Gastroesophageal sphincter (tissue), 4 donors: ENCODE data around the gene SLC4A1AP. TPM values are rescaled to one million over a fixed set of nuclear protein-coding genes. Genes with fewer than 3 reads are reported as not detected.
A peak's percentile ranks its signal among the peaks of the same experiment; 100 is the strongest.

Experiments
- ATAC-seq: fragments of 150-250 bp; one replicate; pipeline ENCODE4 v1.9.1; 2016; ENCODE audit warnings: mild to moderate bottlenecking, moderate library complexity
- H3K27ac ChIP-seq, 4 donors: fragments of 200-600 bp; sonication (generic) in 3 of 4; 1 replicate in 3 of 4; 2 replicates in 1 of 4; pipeline ENCODE4 v1.5.1; 2016 to 2019
- H3K27me3 ChIP-seq: fragments of 200-600 bp; sonication (generic); one replicate; pipeline ENCODE4 v1.5.1; 2019
- H3K36me3 ChIP-seq, 2 donors: fragments of 200-600 bp; sonication (generic); one replicate each; pipeline ENCODE4 v1.5.1; 2019; ENCODE audit warnings: control low read depth in 1 of 2
- H3K4me1 ChIP-seq, 3 donors: fragments of 200-600 bp; sonication (generic); 1 replicate in 2 of 3; 2 replicates in 1 of 3; pipeline ENCODE4 v1.5.1; 2016 to 2019; ENCODE audit warnings: control low read depth in 2 of 3
- H3K4me3 ChIP-seq, 2 donors: fragments of 200-600 bp; sonication (generic); one replicate each; pipeline ENCODE4 v1.5.1; 2019; ENCODE audit warnings: mild to moderate bottlenecking in 1 of 2, moderate library complexity in 1 of 2
- H3K9me3 ChIP-seq, 3 donors: fragments of 200-600 bp; sonication (generic); one replicate each; pipeline ENCODE4 v1.5.1; 2017 to 2019; ENCODE audit warnings: control low read depth in 2 of 3
- EP300 ChIP-seq: sonication (generic); formaldehyde crosslinking; IDR thresholded peaks from one replicate; pipeline ENCODE4 v1.6.1; 2017; ENCODE audit warnings: antibody characterized with exemption, mild to moderate bottlenecking
- POLR2A ChIP-seq, 2 donors: fragments of 450-650 bp; IDR thresholded peaks; one replicate each; pipeline ENCODE4 v1.6.1; 2017; ENCODE audit warnings: antibody characterized with exemption in 2 of 2, mild to moderate bottlenecking in 2 of 2, moderate library complexity in 1 of 2
- POLR2AphosphoS5 ChIP-seq: sonication (generic); formaldehyde crosslinking; IDR thresholded peaks from one replicate; pipeline ENCODE4 v1.6.1; 2017; ENCODE audit warnings: antibody characterized with exemption
- WGBS, 2 donors: methylation state at CpG; one replicate each; pipeline ENCODE4 v1.1.5; 2018; ENCODE audit warnings: low coverage in 1 of 2; 5-methylcytosine and 5-hydroxymethylcytosine counted together
- total RNA-seq, 4 donors: library from RNA; depleted of rRNA; stranded (reverse); fragments of >200 nt; gene quantifications; one replicate each; pipeline ENCODE4 v1.1.0, GENCODE V29; 2016
- TF ChIP-seq, protein P1 (sequence below), 4 experiments: fragments of 200-600 bp in 2 of 4; fragments of 450-650 bp in 2 of 4; sonication (generic) in 1 of 4; IDR thresholded peaks; one replicate each; pipeline ENCODE4 v1.5.1; 2017 to 2019; ENCODE audit warnings: antibody characterized with exemption in 4 of 4, mild to moderate bottlenecking in 2 of 4, moderate library complexity in 2 of 4

The SLC4A1AP gene
- total RNA-seq, 4 donors from 2014 or later: 18.1 to 23.5 (median 21.4) TPM

DNA sequence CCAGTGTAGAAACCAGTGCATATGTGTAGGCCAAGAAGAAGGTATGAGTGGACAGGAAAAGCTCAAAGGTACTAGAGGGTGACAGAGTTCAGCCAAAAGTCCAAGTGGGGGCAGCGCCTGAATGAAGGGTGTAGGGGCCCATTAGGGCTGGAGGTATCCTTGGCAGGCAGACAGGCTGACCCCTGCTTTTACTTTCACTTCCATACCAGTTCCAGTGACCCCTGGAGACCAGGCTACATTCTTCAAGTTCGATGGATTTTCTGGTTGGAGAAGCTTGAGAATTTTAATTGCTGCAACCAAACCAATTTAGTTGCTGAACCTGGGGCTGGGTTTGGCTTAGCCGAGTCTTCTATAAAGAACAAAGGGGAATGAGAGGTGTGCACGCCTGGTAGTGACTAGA is 65.5 kb downstream of the SLC4A1AP start:
- H3K27ac ChIP-seq: peak overlapping the region in 1 of 4 donors; percentile 4
- no peaks in the 10 kb centered on the region for H3K9me3 ChIP-seq
- H3K4me1 ChIP-seq: peaks cover 0 to 22% (median 9%) of the 10 kb centered on the region in 3 donors
- no peaks in the 10 kb centered on the region for H3K36me3 ChIP-seq
- no peak for ATAC-seq
- WGBS, 2 donors: 25 to 80% methylated on average over 1 to 2 of the region's 4 CpGs
- no peak overlapping the region for H3K4me3 ChIP-seq
- H3K27me3 ChIP-seq: no peaks in the 10 kb centered on the region
- no peak for TF ChIP-seq POLR2A (IDR thresholded peaks at IDR 0.05)
- no peak for TF ChIP-seq POLR2AphosphoS5
- TF ChIP-seq, protein P1, sequence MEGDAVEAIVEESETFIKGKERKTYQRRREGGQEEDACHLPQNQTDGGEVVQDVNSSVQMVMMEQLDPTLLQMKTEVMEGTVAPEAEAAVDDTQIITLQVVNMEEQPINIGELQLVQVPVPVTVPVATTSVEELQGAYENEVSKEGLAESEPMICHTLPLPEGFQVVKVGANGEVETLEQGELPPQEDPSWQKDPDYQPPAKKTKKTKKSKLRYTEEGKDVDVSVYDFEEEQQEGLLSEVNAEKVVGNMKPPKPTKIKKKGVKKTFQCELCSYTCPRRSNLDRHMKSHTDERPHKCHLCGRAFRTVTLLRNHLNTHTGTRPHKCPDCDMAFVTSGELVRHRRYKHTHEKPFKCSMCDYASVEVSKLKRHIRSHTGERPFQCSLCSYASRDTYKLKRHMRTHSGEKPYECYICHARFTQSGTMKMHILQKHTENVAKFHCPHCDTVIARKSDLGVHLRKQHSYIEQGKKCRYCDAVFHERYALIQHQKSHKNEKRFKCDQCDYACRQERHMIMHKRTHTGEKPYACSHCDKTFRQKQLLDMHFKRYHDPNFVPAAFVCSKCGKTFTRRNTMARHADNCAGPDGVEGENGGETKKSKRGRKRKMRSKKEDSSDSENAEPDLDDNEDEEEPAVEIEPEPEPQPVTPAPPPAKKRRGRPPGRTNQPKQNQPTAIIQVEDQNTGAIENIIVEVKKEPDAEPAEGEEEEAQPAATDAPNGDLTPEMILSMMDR (IDR thresholded peaks at IDR 0.05): no peak
- no peak for TF ChIP-seq EP300

DNA sequence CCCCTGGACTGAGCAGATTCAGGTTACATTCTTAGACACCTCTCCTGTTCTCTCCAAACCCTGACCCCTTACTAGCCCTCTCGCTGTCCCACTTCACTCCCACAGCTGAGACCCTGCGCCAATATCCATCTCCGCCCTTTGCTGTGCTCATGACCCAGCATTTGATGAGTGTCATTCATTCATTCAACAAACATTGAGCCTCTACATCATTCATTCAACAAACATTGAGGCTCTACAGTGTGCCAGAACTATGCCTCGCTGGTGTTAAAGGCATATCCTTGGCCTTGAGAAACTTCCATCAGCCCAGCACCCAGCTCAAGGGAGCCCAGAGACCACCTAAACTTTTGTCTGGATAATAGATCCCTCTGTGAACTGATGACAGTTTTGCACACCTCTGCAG is 65.9 kb downstream of the SLC4A1AP start:
- H3K27me3 ChIP-seq: no peaks in the 10 kb centered on the region
- H3K4me3 ChIP-seq: no peak overlapping the region
- H3K27ac ChIP-seq: peak overlapping the region in 1 of 4 donors; percentile 4
- H3K36me3 ChIP-seq: no peaks in the 10 kb centered on the region
- H3K9me3 ChIP-seq: no peaks in the 10 kb centered on the region
- TF ChIP-seq, protein P1 (IDR thresholded peaks at IDR 0.05): no peak
- TF ChIP-seq POLR2AphosphoS5 (no peak), POLR2A (IDR thresholded peaks at IDR 0.05) (no peak), EP300 (no peak)
- peaks cover 0 to 20% (median 7%) of the 10 kb centered on the region in 3 donors for H3K4me1 ChIP-seq
- 81 to 91% methylated on average over 4 of the region's 4 CpGs for WGBS, 2 donors
- ATAC-seq: no peak

DNA sequence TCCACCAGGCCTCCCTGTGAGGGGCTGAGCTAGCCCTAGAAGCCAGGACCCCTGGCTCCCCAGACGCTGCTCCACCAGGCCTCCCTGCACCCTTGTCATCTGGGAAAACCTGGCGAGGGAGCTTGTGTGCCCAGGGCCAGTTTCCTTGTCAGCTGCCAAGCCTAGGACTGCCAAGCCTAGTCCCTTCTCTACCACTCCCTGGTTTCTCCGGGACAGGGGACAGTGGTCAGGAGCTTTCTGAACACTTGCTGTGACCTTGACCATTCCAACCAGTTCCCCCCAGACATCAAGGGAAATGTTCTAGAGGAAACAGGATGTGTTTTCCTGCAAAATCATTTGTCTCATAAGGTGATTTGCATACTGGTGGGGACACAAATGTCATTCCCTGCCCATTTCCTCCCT is 66.6 kb downstream of the SLC4A1AP start:
- TF ChIP-seq POLR2AphosphoS5: no peak
- TF ChIP-seq, protein P1 (IDR thresholded peaks at IDR 0.05): no peak
- TF ChIP-seq EP300: no peak
- no peak for TF ChIP-seq POLR2A (IDR thresholded peaks at IDR 0.05)
- WGBS, 2 donors: no CpG with 5 or more reads among the region's 3 CpGs
- H3K36me3 ChIP-seq: no peaks in the 10 kb centered on the region
- H3K27ac ChIP-seq: peak overlapping the region in 2 of 4 donors; percentile 45 to 48
- H3K4me1 ChIP-seq: peaks cover 0 to 20% (median 8%) of the 10 kb centered on the region in 3 donors
- no peaks in the 10 kb centered on the region for H3K9me3 ChIP-seq
- peak; percentile 20 for ATAC-seq
- no peaks in the 10 kb centered on the region for H3K27me3 ChIP-seq
- no peak overlapping the region for H3K4me3 ChIP-seq

DNA sequence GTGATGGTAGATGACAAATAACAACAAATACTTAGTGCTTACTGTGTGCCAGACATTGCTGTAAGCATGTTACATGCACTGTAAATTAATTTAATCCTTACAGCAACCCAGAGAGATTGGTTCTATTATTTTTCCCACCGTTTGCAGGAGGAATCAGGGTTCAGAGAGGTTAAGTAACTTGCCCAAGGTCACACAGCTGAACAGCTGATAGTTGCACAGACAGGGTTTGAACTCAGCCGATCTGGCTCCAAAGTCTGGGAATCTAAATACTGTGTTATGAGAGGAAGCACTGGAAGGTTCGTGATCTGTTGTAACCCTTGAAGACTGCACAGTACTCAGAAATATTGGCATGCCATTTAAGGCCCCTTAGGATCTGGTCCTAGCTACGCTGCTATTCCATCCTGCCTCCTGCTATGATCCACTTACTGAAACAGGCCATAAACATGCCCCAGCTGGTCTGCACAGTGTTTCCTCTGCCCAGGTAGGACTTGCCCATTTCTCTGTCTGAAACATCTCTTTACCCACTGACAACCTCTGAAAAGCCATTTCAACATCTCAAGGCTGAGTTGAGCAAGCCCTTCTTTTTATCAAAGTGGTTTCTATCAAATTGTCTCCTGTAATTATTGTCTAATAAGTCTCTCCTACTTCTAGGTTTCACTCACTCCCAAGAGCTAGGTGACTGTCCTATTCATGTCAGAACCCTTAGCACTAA is 67.4 kb downstream of the SLC4A1AP start:
- ATAC-seq: no peak
- no peaks in the 10 kb centered on the region for H3K36me3 ChIP-seq
- no peak overlapping the region for H3K4me3 ChIP-seq
- H3K27ac ChIP-seq: peak overlapping the region in 3 of 4 donors; percentile 23 to 48 (median 34)
- H3K9me3 ChIP-seq: no peaks in the 10 kb centered on the region
- 77 to 89% methylated on average over 3 to 4 of the region's 4 CpGs for WGBS, 2 donors
- H3K4me1 ChIP-seq: peaks cover 0 to 22% (median 10%) of the 10 kb centered on the region in 3 donors
- no peaks in the 10 kb centered on the region for H3K27me3 ChIP-seq
- TF ChIP-seq POLR2AphosphoS5: no peak
- no peak for TF ChIP-seq EP300
- TF ChIP-seq, protein P1 (IDR thresholded peaks at IDR 0.05): no peak
- TF ChIP-seq POLR2A (IDR thresholded peaks at IDR 0.05): no peak

DNA sequence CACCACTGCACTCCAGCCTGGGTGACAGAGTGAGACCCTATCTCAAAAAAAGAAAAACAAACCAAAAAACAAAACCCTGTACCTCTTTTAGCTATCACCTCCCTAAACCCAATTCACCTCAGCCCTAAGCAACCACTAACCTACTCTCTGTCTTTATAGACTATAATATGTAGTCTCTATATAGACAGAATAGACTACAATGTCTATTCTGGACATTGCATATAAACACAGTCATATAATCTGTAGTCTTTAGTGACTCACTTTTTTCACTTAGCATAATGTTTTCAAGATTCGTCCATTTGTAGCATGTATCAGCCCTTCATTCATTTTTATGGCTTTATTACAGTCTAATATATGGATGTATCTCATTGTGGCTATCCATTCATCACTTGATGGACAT is 70.6 kb downstream of the SLC4A1AP start:
- Histone ChIP-seq H3K9me3 (no peaks in the 10 kb centered on the region), H3K4me3 (no peak overlapping the region), H3K36me3 (no peaks in the 10 kb centered on the region), H3K27me3 (no peaks in the 10 kb centered on the region), H3K4me1 (peaks cover 0 to 39% (median 11%) of the 10 kb centered on the region in 3 donors), H3K27ac (peak overlapping the region in 2 of 4 donors; percentile 82 to 83)
- TF ChIP-seq, protein P1 (IDR thresholded peaks at IDR 0.05): no peak
- TF ChIP-seq POLR2A (IDR thresholded peaks at IDR 0.05) (no peak), EP300 (no peak), POLR2AphosphoS5 (no peak)
- no peak for ATAC-seq
- 73 to 88% methylated on average over 1 of the region's 1 CpG for WGBS, 2 donors
